HFF-Myc (cell line): ENCODE measurements around the gene DUSP3.
A peak's percentile ranks its signal among the peaks of the same experiment; 100 is the strongest.
"Not testable (repeated sequence)": the region's sequence is repeated elsewhere in the genome, so short reads cannot be mapped to it uniquely, and the experiment has no call there.

Experiments
- DNase-seq: peaks from one replicate; pipeline ENCODE4 v3.0.0-alpha.2; 2011; ENCODE audit warnings: low read depth; ENCODE audit errors: extremely low read depth
- H3K4me3 ChIP-seq: replicated peaks from 2 replicates; pipeline ENCODE4 v1.5.1; 2011; ENCODE audit warnings: low read depth, mild to moderate bottlenecking, control low read depth, low read length
- CTCF ChIP-seq: IDR thresholded peaks from 2 replicates; pipeline ENCODE4 v1.5.1; 2012; ENCODE audit warnings: mild to moderate bottlenecking, low read depth, low read length, control low read depth; ENCODE audit errors: missing control alignments

DUSP3 gene

GRCh38 chr17:43805117-43805516 is 26.3 kb upstream of the DUSP3 start:
- H3K4me3 ChIP-seq: no peak overlapping the region
- no peak for DNase-seq
- TF ChIP-seq CTCF: no peak

GRCh38 chr17:43803758-43804157 is 25.0 kb upstream of the DUSP3 start:
- no peak for TF ChIP-seq CTCF
- no peak for DNase-seq
- no peak overlapping the region for H3K4me3 ChIP-seq

GRCh38 chr17:43801844-43802243 is 23.1 kb upstream of the DUSP3 start:
- no peak for DNase-seq
- no peak overlapping the region for H3K4me3 ChIP-seq
- TF ChIP-seq CTCF: no peak

GRCh38 chr17:43800736-43801135 is 22.0 kb upstream of the DUSP3 start:
- no peak for TF ChIP-seq CTCF
- DNase-seq: no peak
- H3K4me3 ChIP-seq: no peak overlapping the region

- H3K4me3 ChIP-seq: no peak overlapping the region
- TF ChIP-seq CTCF: no peak
- DNase-seq: no peak
Observed at GRCh38 chr17:43799047-43799446, 20.3 kb upstream of the DUSP3 start.

GRCh38 chr17:43798024-43798423 is 19.2 kb upstream of the DUSP3 start:
- H3K4me3 ChIP-seq, DNase-seq: not testable (repeated sequence)

GRCh38 chr17:43792668-43793067 is 13.9 kb upstream of the DUSP3 start:
- not testable (repeated sequence) for H3K4me3 ChIP-seq, DNase-seq

GRCh38 chr17:43791589-43791988 is 12.8 kb upstream of the DUSP3 start:
- no peak overlapping the region for H3K4me3 ChIP-seq
- no peak for TF ChIP-seq CTCF
- peak; percentile 72 for DNase-seq
